Urinary bladder (tissue), 4 donors: ENCODE data around the gene GLI3. TPM values are rescaled to one million over a fixed set of nuclear protein-coding genes. Genes with fewer than 3 reads are reported as not detected.

ENCODE experiments used
- DNase-seq: peaks from one replicate; pipeline ENCODE4 v3.0.0-alpha.2; 2015; ENCODE audit errors: extremely low spot score
- H3K27ac ChIP-seq: one replicate; pipeline ENCODE4 v1.5.1; 2013; ENCODE audit warnings: low read depth, mild to moderate bottlenecking, moderate library complexity
- H3K36me3 ChIP-seq: one replicate; pipeline ENCODE4 v1.6.1; 2013; ENCODE audit warnings: mild to moderate bottlenecking, moderate library complexity; ENCODE audit not compliant: insufficient read depth
- H3K4me1 ChIP-seq: one replicate; pipeline ENCODE4 v1.6.1; 2013; ENCODE audit warnings: mild to moderate bottlenecking, moderate library complexity; ENCODE audit not compliant: insufficient read depth
- H3K4me3 ChIP-seq: one replicate; pipeline ENCODE4 v1.5.1; 2013; ENCODE audit warnings: low read depth, low read length
- WGBS: extraction: QIAGEN DNeasy Blood & Tissue Kit; methylation state at CpG from one replicate; pipeline ENCODE4 v1.1.7; 2013; 5-methylcytosine and 5-hydroxymethylcytosine counted together
- polyA plus RNA-seq: library from polyadenylated mRNA; stranded (reverse); fragments of 200-250 nt; gene quantifications from one replicate; pipeline ENCODE4 v1.2.3, GENCODE V29; 2013
- total RNA-seq: library from RNA; depleted of rRNA; stranded (reverse); fragments of >200 nt; gene quantifications from one replicate; pipeline ENCODE4 v1.2.3, GENCODE V29; 2014
- donor health status: healthy with polysubstance abuse.
- donor health status: healthy.

GLI3 gene
- total and polyA plus RNA-seq, 2 donors: 8.1 to 23.2 TPM

DNA sequence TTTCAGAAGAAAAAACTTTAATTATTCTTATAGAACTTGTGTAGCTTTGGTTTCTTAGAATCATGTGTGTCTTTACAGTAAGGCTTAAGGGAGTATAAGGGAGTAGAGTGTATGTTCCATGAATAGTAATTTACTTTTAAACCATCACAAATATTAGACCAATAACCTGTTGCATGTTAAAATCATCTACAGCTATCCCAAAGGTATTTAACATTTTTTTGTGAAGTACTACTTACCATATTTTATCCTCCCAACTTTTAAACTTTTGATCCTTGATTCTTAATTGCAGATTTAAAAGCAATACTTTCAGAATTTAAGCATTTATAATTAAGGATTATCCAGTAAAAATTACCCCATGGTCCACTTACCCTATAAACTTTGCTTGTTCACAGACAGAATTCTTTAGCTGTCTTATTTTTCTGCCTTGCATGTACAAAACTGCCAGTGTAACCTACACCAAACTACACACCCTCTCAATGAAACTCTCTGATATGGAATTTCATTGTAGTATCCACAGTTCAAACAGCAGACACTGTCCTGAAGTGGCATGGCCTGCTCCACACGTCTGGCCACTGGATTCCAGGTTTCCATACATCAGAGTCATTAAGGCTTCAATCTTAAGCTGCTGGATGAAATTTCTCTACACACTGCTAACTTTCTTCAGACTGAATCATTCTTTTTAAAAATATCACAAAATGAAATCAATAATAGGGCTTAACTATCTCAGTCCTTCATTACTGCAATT, 5.8 kb downstream of the GLI3 start:
- no peaks in the 10 kb centered on the region for H3K36me3 ChIP-seq
- peaks cover 2% of the 10 kb centered on the region for H3K4me1 ChIP-seq
- no peak overlapping the region for H3K4me3 ChIP-seq
- H3K27ac ChIP-seq: no peak overlapping the region
- WGBS: 70% methylated on average over 1 of the region's 1 CpG
- DNase-seq: no peak

DNA sequence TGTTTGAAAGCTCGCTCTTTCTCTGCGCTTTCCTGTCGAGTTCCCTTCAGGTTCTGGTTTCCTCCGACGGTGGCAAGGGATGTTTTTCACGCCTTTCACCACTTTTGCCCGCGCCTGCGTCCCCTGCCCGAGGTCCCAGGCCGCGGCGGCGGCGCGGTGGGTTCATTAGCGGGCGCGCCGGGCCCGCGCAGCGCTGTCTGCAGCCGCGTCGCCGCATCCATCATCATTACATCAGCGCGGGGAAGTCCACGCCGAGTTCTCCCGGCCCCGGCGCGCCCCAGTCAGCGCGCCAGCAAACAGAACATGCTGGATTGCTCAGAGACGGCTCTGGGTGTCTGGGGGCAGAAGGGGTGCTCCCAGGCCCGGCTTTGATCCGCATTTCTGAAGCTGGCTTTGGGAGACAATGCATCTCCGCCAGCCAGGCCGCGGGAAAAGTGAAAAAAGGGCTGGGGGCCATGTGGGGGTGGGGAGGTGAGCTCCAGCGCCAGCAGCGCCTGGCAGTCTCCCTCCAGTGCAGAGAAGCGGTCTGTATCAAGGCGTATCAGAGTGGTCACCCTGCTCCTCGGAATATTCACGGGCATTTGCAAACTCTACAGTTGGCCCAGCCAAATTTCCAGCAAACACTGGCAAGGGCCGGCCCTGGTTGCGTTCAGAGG, 8.9 kb downstream of the GLI3 start:
- H3K27ac ChIP-seq: no peak overlapping the region
- H3K36me3 ChIP-seq: no peaks in the 10 kb centered on the region
- peaks cover 2% of the 10 kb centered on the region for H3K4me1 ChIP-seq
- H3K4me3 ChIP-seq: peak overlapping the region; percentile 28
- 22% methylated on average over 51 of the region's 51 CpGs for WGBS
- DNase-seq: no peak

DNA sequence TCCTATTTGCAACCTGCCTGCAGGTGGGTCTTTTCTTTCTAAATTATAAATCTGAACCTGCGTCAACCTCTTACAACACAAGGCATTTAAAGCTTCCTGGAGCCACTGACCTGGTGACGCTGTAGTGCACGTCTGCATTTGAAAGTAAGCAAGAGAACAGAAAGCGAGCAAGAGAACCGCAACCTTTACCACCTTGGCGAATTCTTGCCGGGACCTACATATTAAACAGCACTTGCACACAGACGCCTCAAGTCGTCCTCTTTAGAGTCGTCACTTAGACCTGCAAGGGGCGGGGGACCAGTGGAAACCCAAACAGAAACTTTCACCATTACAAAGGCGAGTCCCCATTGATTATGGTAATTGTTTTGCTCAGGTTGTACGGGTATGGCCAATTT, 9.5 kb downstream of the GLI3 start:
- DNase-seq: no peak
- peak overlapping the region; percentile 28 for H3K4me3 ChIP-seq
- WGBS: 77% methylated on average over 13 of the region's 13 CpGs
- no peak overlapping the region for H3K27ac ChIP-seq
- no peaks in the 10 kb centered on the region for H3K36me3 ChIP-seq
- peaks cover 2% of the 10 kb centered on the region for H3K4me1 ChIP-seq

DNA sequence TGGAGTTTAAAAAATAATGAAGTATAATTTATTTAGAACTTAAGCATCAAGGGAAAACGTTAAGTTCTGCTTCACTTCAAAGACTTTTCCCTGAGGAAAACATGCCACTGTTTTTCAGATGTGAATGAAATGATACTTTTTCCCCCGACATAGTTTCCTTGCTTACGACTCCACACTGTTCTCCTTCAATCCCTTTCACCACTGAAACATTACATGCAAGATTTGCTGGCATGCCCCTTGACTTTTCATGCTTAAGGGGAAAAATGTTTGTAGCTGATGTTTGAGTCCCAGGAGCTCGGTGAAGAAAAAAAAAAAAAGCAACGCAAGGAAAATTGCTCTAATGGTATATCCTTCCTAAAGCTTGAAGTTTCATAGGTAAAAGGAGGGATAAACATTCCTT, 10.0 kb downstream of the GLI3 start:
- 67% methylated on average over 5 of the region's 5 CpGs for WGBS
- peaks cover 2% of the 10 kb centered on the region for H3K4me1 ChIP-seq
- no peak overlapping the region for H3K4me3 ChIP-seq
- no peaks in the 10 kb centered on the region for H3K36me3 ChIP-seq
- no peak for DNase-seq
- no peak overlapping the region for H3K27ac ChIP-seq

DNA sequence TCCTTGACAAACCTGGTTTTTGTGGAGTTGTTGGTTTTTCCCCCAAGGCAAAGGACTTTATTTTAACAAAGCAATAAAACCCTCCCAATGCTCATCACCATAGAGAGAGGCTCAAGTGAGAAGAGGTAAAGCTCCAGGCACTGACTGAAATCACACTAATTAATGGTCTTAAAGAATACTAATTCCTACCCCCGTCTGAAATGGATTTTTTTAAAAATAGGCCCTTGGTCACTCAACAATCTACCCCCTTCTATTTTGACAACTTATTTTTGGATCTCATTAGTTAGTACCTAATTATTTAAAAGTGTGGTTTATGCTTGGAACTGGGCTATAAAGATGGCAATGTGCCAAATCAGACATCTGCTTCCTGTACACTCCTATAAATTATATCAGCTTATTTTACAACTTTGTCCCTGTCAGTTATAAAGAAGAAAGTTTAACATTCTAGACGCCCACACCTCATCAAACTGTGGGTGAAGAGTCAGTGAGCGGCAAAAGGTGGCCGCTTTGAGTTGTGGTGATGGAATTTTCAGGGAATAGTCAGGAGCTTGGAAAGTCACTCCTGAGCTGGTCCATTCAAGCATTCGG, 10.6 kb downstream of the GLI3 start:
- H3K4me1 ChIP-seq: peaks cover 2% of the 10 kb centered on the region
- WGBS: 72% methylated on average over 5 of the region's 5 CpGs
- H3K27ac ChIP-seq: no peak overlapping the region
- H3K4me3 ChIP-seq: no peak overlapping the region
- no peaks in the 10 kb centered on the region for H3K36me3 ChIP-seq
- no peak for DNase-seq

DNA sequence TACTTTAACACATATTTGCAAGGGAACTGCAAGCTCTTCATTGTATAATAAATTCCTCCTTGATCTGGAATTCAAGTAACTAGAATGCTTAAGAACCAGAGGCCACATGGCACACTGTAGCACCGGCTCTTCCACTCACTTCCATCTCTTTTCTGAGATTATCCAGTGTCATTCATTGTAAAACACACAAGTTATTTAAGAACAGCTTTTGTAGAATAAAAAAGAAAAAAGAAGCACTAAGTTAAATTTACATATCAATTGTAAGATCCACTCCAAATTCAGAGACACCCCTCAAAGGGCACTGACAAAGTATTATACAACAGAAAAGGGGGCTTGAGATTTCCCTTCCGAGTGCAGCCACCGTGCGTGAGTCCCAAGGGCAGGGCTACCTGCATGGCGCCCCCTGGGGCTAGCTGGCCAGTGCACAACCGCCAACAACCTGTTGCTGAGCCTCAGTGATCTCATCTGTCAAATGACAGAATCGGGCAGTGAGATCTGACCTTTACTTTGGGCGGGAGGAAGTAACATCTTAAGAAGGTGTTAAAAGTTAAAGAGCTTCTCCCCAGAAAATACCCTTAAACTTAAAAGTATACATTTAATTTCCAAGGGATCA, 12.5 kb downstream of the GLI3 start:
- DNase-seq: no peak
- Histone ChIP-seq H3K27ac (no peak overlapping the region), H3K36me3 (no peaks in the 10 kb centered on the region), H3K4me3 (no peak overlapping the region), H3K4me1 (peaks cover 2% of the 10 kb centered on the region)
- 93% methylated on average over 8 of the region's 8 CpGs for WGBS

DNA sequence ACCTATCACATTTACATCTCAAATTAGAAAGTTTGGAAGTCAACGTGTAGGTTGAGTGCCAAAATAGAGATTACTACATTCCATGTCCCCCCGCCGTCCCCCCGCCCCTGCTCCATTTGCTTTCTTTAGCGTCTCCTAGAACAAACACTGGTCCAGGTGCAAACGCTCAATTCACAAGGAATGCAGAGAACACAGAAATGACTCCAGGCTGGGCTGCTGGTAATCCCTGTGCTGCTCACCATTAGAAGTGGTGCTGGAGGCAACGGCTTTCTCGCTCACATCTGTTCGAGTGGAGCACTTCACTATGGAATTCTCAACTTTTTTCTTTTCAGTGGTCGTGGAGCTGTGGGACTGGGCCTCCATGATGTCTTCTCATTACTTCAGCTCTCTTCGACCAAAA, 14.1 kb downstream of the GLI3 start:
- no peak for DNase-seq
- H3K27ac ChIP-seq: no peak overlapping the region
- no peaks in the 10 kb centered on the region for H3K4me1 ChIP-seq
- H3K36me3 ChIP-seq: no peaks in the 10 kb centered on the region
- WGBS: 62% methylated on average over 11 of the region's 11 CpGs
- no peak overlapping the region for H3K4me3 ChIP-seq

DNA sequence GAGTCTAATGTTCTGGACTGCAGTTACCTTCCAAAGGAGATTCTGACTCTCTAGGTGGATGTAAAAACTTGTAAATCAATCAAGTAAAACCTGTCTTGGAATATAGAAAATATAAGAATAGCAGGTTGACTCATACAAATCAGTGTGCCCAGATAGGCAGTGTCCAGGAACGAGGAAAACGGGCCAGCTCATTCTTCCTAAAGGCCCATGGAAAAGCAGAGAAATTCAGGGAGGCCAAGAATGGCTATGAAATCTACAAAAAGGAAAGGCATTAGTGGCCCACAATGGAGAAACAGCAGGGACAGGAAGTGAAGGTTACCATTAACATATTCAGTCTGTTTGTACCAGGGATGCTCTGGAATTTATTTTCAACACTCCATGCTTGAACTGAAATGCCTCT, 14.9 kb downstream of the GLI3 start:
- H3K27ac ChIP-seq: no peak overlapping the region
- 93% methylated on average over 2 of the region's 2 CpGs for WGBS
- H3K4me1 ChIP-seq: no peaks in the 10 kb centered on the region
- H3K36me3 ChIP-seq: no peaks in the 10 kb centered on the region
- H3K4me3 ChIP-seq: no peak overlapping the region
- DNase-seq: no peak

DNA sequence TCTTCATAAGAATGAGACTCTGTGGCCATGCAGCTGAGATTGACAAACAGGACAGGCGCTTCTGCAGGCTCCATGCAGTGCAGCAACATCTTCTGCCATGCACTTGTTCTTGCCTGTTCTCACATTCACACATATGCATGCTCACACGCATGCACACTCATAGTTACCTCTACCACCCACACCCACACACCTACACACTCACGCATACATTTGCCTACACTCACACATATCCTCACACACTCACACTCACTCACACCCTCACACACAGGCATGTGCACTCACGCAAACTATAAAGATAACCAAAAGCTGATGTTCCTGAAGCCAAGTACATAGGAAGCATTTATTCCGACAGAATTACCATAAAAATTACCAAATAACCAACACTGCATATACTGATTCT, 15.7 kb downstream of the GLI3 start:
- H3K4me3 ChIP-seq: no peak overlapping the region
- H3K4me1 ChIP-seq: no peaks in the 10 kb centered on the region
- no peak overlapping the region for H3K27ac ChIP-seq
- no peak for DNase-seq
- H3K36me3 ChIP-seq: no peaks in the 10 kb centered on the region
- 89% methylated on average over 5 of the region's 5 CpGs for WGBS

DNA sequence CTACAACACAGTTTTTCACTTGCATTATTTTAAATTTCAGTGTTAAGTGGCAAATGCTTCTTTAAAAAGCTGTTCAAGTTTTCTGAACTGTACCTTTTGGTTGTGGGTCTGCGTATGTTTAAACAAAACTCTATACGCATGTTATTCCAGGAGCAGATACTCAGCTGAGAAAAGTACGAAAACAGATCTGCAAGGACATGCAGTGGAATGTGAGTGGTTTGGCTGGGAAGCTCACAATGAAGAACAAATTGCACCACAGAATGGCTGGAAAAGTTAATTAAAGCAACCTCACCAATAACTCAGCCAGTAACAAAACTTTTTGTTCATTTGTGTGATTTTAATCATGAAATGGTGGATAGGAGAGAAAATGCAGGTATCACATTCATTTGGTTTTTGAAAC, 17.6 kb downstream of the GLI3 start:
- Histone ChIP-seq H3K4me1 (no peaks in the 10 kb centered on the region), H3K4me3 (no peak overlapping the region), H3K27ac (no peak overlapping the region), H3K36me3 (no peaks in the 10 kb centered on the region)
- DNase-seq: no peak
- 80% methylated on average over 3 of the region's 3 CpGs for WGBS

DNA sequence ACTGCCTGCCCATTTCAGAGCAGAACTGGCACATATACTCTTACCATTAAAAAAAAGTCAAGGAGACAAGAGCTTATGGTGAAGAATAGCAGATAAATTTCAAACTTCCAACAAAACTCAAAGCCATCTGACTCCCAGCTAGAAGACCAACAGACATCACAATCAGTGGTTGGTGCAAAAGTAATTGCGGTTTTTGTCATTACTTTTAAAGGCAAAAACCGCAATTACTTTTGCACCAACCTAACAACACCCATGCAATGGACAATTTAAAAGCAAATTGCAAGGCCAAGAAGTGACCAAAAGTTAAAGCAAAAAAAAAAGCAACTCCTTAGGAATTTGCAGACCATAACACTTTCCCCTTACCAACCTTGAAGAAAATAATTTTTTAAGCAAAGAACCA, 18.8 kb downstream of the GLI3 start:
- 89% methylated on average over 2 of the region's 2 CpGs for WGBS
- Histone ChIP-seq H3K4me1 (no peaks in the 10 kb centered on the region), H3K27ac (no peak overlapping the region), H3K4me3 (no peak overlapping the region), H3K36me3 (no peaks in the 10 kb centered on the region)
- DNase-seq: no peak

DNA sequence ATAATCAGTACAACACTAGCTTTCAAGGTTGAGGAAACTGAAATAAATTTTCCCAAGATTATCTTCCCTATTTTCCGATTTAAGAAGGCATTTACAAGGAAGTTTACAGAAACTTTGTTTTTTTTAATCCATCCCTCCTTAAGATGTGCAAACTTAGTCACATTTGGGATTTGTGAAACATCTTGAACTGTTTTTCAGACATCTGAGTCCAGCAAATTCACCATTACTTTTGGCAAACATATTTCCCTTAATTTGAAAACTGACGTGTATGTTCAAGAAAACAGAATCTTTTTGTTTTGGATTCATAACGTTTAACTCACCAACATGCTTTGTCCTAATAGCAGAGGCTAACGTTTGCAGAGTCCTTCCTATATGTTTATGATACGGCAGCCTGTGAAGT, 19.5 kb downstream of the GLI3 start:
- Histone ChIP-seq H3K4me1 (no peaks in the 10 kb centered on the region), H3K27ac (no peak overlapping the region), H3K36me3 (no peaks in the 10 kb centered on the region), H3K4me3 (no peak overlapping the region)
- 73% methylated on average over 5 of the region's 5 CpGs for WGBS
- DNase-seq: no peak

DNA sequence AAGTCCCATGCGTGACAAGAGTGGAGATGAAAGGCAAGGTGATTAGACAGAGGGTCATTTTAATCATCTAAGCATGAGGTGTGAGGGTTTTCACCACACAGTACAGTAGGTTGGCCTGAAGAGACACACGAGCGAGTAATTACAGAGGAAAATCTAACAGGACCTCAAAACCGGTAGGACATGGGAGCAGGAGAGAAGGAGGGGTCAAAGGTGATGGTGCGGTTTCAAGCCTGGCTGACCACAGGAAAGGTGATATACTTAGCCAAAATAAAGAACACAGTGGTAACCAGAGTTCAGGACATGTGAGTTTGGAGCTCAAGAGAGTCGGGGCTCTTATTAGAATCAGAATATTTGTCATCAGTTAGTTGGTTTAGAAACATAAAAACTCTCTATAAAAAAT, 20.0 kb downstream of the GLI3 start:
- Histone ChIP-seq H3K27ac (no peak overlapping the region), H3K36me3 (no peaks in the 10 kb centered on the region), H3K4me1 (no peaks in the 10 kb centered on the region), H3K4me3 (no peak overlapping the region)
- 86% methylated on average over 6 of the region's 6 CpGs for WGBS
- no peak for DNase-seq
